Stimulated activated CD8-positive, alpha-beta memory T cell treated with anti-CD3 and anti-CD28 coated beads, Interleukin-4, amount 100 ng/mL, for 4 hours (primary cell): Measurements from ENCODE around the gene BLACAT1.
A peak's percentile ranks its signal among the peaks of the same experiment; 100 is the strongest.
"Not testable (repeated sequence)": the region's sequence is repeated elsewhere in the genome, so short reads cannot be mapped to it uniquely, and the experiment has no call there.

ENCODE experiments used
- DNase-seq, 2 donors: peaks; one replicate each; pipeline ENCODE4 v3.0.0-alpha.2; 2020; ENCODE audit warnings: low read depth in 2 of 2, low spot score in 1 of 2

The BLACAT1 gene

DNA sequence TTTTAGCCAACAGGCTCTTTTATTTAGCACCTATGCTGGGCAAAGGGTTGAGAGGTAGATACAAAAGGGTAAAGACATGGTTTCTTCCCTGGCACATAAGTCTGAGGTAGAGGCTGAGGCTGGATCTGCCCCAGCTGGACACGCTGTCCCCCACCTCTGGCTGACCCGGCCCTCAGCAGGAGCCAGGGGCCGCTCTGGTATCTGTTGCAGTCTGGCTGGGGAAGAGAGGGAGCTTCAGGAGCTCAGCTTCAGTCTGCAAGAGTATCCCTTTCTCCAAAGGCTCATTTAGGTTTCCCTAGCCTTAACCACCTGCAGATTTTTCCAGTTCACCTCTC lies 14.2 kb downstream of the BLACAT1 start:
- DNase-seq: no peak

GRCh38 chr1:205441318-205441633 lies 14.6 kb downstream of the BLACAT1 start:
- DNase-seq: no peak

DNA sequence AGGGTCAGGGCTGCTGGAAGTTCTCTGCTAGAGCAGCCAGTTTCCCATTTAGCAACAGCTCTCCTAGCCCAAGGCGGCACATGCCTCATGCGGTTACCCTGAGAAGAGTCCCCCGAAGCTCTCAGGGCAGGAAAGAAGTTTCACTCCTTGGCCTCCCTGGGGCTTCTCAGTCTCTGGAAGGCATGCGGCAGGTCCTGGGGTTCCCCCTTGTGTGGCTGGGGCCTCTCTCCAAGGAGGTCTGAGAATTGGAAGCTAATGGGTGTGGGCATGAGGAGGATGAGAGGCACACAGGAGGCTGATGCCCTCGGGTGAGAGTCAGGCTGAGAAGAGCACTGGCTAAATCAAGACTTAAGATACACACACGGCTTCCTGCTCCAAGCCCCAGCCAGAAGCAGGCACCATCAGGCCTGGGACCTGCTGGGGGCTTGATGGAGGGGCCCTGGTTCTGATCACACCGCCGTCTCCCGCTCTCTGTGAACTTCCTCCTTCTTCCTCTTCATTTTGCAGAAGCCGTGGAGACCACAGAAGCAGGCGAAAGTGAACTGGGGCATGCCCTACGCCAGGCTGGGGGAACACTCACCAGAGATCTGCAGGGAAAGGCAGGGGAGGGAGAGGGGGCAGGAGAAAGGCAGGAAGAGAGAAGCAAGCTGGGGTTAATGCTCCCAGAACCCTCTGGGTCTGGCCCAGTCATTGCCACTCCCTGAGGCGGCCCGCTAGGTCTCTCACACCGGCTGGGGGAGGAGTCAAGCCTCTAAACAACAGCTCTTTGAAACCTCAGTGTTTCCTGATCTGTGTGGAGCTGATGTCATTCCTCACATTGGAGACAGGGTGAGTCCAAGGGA lies 15.1 kb downstream of the BLACAT1 start:
- peak; percentile 17 to 46 for DNase-seq

- DNase-seq: no peak
Measured at GRCh38 chr1:205440121-205440475, 15.7 kb downstream of the BLACAT1 start.

GRCh38 chr1:205438213-205439158 lies 17.4 kb downstream of the BLACAT1 start:
- no peak for DNase-seq

DNA sequence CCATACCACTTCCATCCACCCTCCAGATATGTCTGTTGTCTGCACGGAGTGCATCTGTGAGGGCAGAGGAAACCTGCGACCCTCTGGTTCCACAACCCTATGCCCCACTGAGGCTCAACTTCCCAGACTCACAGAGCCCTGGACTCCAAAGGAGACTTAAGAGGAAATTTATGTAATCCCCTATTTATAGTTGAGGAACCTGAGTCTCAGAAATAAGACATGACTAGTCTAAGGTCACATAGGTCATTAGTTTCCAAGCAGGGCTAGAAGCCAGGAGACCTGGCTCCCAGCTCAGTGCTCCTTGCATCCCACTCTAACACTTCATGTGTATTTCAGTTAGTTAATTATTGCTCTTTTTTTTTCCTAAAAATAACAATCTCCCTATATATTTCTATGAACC lies 18.3 kb downstream of the BLACAT1 start:
- DNase-seq: no peak

DNA sequence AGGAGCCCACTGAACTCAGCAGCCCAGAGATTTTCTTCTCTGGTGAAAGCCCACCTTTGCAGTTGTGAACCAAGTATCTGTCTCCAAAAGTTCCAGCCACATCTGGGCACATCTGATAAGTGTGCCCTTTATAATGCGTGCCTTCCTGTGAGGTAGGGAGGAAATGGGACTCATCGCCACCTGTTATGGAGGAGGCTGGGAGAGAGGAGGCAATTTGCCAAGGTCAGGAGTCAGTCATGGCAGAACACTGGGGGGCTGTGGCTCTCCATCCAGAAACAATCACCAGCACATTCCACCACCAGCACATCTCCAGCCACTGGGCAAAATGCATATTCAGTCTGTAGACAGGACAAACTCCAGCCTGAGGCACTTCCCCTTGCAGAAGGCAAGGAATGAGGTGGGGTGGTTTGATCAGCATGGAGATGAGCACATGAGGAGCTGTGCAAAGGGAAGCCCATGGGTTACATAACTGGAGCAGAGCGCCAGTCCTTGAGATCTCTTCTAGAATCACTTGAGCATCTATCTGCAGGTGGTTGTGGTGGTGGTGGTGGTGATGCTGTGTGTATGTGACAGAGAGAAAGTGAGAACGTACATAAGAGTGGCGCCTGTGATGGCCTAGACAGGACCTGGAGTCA lies 19.0 kb downstream of the BLACAT1 start:
- DNase-seq: no peak

DNA sequence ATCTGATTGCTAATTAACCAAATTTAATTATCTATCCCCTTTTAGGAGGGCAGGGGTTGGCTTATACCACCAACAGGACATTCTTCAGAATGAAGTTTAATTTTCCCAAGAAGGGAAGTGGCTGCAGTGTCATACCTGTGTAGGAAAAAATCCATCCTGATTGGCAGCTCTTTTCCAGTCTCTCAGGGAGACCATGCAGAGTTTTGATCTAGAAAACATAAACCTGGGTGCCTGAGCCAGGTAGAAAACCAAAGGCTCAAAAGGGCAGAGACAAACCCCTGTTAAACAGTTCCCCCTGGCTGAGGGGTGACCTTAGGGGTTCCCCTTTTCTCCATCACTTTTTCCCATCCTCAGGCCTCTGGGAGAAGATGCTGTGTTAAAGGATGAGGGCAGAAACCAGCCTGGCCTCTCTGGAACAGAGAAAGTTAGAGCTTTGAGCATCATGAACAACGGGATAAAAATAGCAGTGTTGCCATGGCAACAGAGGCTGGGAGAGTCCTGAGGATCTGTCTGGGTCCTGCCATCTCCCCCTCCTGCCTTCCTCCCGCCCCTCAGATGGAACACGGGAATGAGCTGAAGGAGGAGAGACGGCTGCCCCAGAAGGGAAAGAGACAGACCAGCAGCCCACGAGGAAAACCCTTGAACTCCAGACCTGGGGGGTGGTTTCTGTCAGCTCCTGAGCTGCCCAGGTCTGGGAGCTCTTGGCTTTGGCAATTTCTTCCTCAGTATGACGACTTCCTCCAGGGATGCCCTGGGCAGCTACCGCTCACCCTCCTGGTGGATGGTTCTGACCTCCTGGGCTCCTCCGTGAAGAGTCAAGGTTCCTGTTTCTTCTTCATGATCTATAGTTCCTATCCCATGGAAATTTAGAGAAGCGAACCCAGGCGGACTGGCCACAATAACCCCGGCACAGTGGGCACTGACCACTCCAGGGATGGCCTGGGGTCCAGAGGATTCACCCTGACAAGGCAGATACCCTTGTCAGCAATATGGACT lies 20.0 kb downstream of the BLACAT1 start:
- no peak for DNase-seq

DNA sequence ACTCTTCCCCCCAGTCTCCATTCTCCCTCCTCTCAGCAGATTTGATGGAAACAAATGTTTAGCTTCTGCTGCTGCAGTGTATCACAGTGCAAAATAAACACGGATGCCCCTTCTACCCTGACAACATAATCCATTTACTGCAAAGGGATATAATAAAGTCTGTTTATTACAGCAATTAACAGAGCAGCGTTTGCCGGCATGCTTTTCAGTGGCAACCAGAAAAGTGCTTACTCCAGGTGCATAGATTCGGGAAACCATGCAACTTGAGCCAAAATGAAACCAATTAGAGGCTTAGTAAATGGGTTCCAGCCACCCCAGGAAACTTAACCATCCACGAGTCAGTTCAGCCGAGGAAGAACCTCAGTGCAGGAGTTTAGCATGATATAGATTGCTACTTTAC lies 21.1 kb downstream of the BLACAT1 start:
- no peak for DNase-seq

GRCh38 chr1:205432692-205433091 lies 23.2 kb downstream of the BLACAT1 start:
- DNase-seq: not testable (repeated sequence)

- no peak for DNase-seq
Measured at GRCh38 chr1:205432116-205432515, 23.7 kb downstream of the BLACAT1 start.

GRCh38 chr1:205430696-205431305 lies 25.0 kb downstream of the BLACAT1 start:
- DNase-seq: peak; percentile 17 to 33

DNA sequence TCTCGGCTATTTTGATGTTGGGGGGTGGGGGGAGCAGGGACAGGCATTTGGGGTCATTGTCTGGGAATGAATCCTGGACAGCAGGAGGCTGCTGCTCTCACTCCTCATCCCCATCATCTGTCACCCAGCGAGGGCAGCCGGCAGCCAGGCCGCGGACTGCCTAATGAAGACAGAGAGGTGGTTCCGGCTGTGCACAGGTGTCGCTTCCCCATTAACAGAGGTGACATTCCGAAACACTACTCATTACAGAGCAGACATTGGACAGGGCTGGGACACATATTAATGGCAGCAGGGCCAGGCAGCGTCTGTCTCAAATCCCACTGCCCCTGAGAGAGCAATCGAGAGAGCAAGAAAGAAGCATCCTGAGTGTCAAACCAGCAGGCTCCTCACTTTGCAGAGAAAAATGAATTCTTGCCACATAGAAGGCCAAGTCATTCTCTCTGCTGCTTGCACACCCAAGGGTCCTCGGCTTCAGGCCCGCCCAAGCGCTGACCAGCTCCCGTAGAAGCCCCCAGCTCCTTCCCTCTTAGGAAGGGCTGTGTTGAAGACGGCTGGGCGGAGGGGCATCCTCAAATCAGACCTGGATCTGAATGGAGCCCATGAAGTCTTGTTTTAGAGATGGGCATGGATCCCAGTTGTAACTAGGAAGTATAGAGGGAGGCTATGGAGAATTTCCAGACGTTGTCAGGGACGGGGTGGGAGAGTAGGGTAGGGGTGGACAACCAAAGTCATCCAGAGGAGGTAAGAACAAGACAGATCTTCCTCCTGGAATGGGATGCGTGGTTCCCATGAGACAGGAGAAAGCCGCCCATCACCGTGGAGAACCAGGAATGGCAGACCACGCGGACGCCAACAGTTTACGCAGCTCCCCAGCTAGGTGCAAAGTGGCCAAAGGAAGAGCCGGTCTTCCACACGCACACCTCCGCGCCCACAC lies 25.8 kb downstream of the BLACAT1 start:
- DNase-seq: no peak

- no peak for DNase-seq
Measured at GRCh38 chr1:205424901-205425600, 30.8 kb downstream of the BLACAT1 start.

GRCh38 chr1:205423814-205424399 lies 31.9 kb downstream of the BLACAT1 start:
- DNase-seq: no peak

- no peak for DNase-seq
Measured at GRCh38 chr1:205422993-205423642, 32.7 kb downstream of the BLACAT1 start.

GRCh38 chr1:205421798-205422197 lies 34.0 kb downstream of the BLACAT1 start, which contains the start of gene LEMD1:
Gene LEMD1, minus strand, starts transcription at chr1:205422056. Its CDS starts 1,520 bp downstream, at chr1:205420536.
- no peak for DNase-seq

- no peak for DNase-seq
Measured at GRCh38 chr1:205420938-205421337, 34.9 kb downstream of the BLACAT1 start.
